ENCODE results near the gene JAZF1.
A peak's percentile ranks its signal among the peaks of the same experiment; 100 is the strongest.

JAZF1 gene

GRCh38 chr7:28106321-28106829, 74.2 kb downstream of the JAZF1 start:
- no peaks in the 10 kb centered on the region for H3K9me3 ChIP-seq (ENCODE audit: insufficient read depth, low read length)
- no peaks in the 10 kb centered on the region for H3K27me3 ChIP-seq (ENCODE audit: insufficient read depth, insufficient read length)
- no peaks in the 10 kb centered on the region for H3K36me3 ChIP-seq (ENCODE audit: insufficient read depth, insufficient read length, low read length)
- no peak overlapping the region for H3K9ac ChIP-seq (ENCODE audit: insufficient read length, low read depth)
- no peak for DNase-seq (ENCODE audit: low read depth, low spot score)
- H3K4me3 ChIP-seq (ENCODE audit: insufficient read length, low read depth): no peak overlapping the region
- no peaks in the 10 kb centered on the region for H3K4me1 ChIP-seq (ENCODE audit: insufficient read depth, insufficient read length)
- no peak for TF ChIP-seq YY1 (IDR thresholded peaks at IDR 0.05; ENCODE audit: insufficient read depth, insufficient read length)
- TF ChIP-seq ZNF274 (IDR thresholded peaks at IDR 0.05; ENCODE audit: low read depth, low read length): no peak
- no peak for TF ChIP-seq SUZ12 (IDR thresholded peaks at IDR 0.05; ENCODE audit: extremely low read depth, insufficient read depth, insufficient read length)

- no peaks in the 10 kb centered on the region for H3K4me1 ChIP-seq (ENCODE audit: insufficient read depth, insufficient read length)
- no peak for DNase-seq (ENCODE audit: low read depth, low spot score)
- H3K36me3 ChIP-seq (ENCODE audit: insufficient read depth, insufficient read length, low read length): no peaks in the 10 kb centered on the region
- H3K9ac ChIP-seq (ENCODE audit: insufficient read length, low read depth): no peak overlapping the region
- H3K4me3 ChIP-seq (ENCODE audit: insufficient read length, low read depth): no peak overlapping the region
- H3K9me3 ChIP-seq (ENCODE audit: insufficient read depth, low read length): no peaks in the 10 kb centered on the region
- H3K27me3 ChIP-seq (ENCODE audit: insufficient read depth, insufficient read length): no peaks in the 10 kb centered on the region
- TF ChIP-seq YY1 (IDR thresholded peaks at IDR 0.05; ENCODE audit: insufficient read depth, insufficient read length) (no peak), SUZ12 (IDR thresholded peaks at IDR 0.05; ENCODE audit: extremely low read depth, insufficient read depth, insufficient read length) (no peak), ZNF274 (IDR thresholded peaks at IDR 0.05; ENCODE audit: low read depth, low read length) (no peak)
These were observed 75.4 kb downstream of the JAZF1 start for GRCh38 chr7:28105234-28105633.

- TF ChIP-seq SUZ12 (IDR thresholded peaks at IDR 0.05; ENCODE audit: extremely low read depth, insufficient read depth, insufficient read length) (no peak), YY1 (IDR thresholded peaks at IDR 0.05; ENCODE audit: insufficient read depth, insufficient read length) (no peak), ZNF274 (IDR thresholded peaks at IDR 0.05; ENCODE audit: low read depth, low read length) (no peak)
- Histone ChIP-seq H3K36me3 (ENCODE audit: insufficient read depth, insufficient read length, low read length) (no peaks in the 10 kb centered on the region), H3K4me3 (ENCODE audit: insufficient read length, low read depth) (no peak overlapping the region), H3K27me3 (ENCODE audit: insufficient read depth, insufficient read length) (no peaks in the 10 kb centered on the region), H3K9me3 (ENCODE audit: insufficient read depth, low read length) (no peaks in the 10 kb centered on the region), H3K9ac (ENCODE audit: insufficient read length, low read depth) (no peak overlapping the region), H3K4me1 (ENCODE audit: insufficient read depth, insufficient read length) (no peaks in the 10 kb centered on the region)
- DNase-seq (ENCODE audit: low read depth, low spot score): no peak
These were observed 75.8 kb downstream of the JAZF1 start for GRCh38 chr7:28104811-28105210.

- no peaks in the 10 kb centered on the region for H3K27me3 ChIP-seq (ENCODE audit: insufficient read depth, insufficient read length)
- no peak overlapping the region for H3K4me3 ChIP-seq (ENCODE audit: insufficient read length, low read depth)
- DNase-seq (ENCODE audit: low read depth, low spot score): no peak
- H3K9me3 ChIP-seq (ENCODE audit: insufficient read depth, low read length): no peaks in the 10 kb centered on the region
- H3K9ac ChIP-seq (ENCODE audit: insufficient read length, low read depth): no peak overlapping the region
- H3K4me1 ChIP-seq (ENCODE audit: insufficient read depth, insufficient read length): no peaks in the 10 kb centered on the region
- TF ChIP-seq ZNF274 (IDR thresholded peaks at IDR 0.05; ENCODE audit: low read depth, low read length): no peak
- TF ChIP-seq YY1 (IDR thresholded peaks at IDR 0.05; ENCODE audit: insufficient read depth, insufficient read length): no peak
- TF ChIP-seq SUZ12 (IDR thresholded peaks at IDR 0.05; ENCODE audit: extremely low read depth, insufficient read depth, insufficient read length): no peak
- no peaks in the 10 kb centered on the region for H3K36me3 ChIP-seq (ENCODE audit: insufficient read depth, insufficient read length, low read length)
These were observed 76.5 kb downstream of the JAZF1 start for GRCh38 chr7:28104041-28104541.

GRCh38 chr7:28102797-28103196, 77.8 kb downstream of the JAZF1 start:
- H3K36me3 ChIP-seq (ENCODE audit: insufficient read depth, insufficient read length, low read length): no peaks in the 10 kb centered on the region
- no peak overlapping the region for H3K9ac ChIP-seq (ENCODE audit: insufficient read length, low read depth)
- no peak overlapping the region for H3K4me3 ChIP-seq (ENCODE audit: insufficient read length, low read depth)
- H3K27me3 ChIP-seq (ENCODE audit: insufficient read depth, insufficient read length): no peaks in the 10 kb centered on the region
- no peak for DNase-seq (ENCODE audit: low read depth, low spot score)
- no peaks in the 10 kb centered on the region for H3K4me1 ChIP-seq (ENCODE audit: insufficient read depth, insufficient read length)
- no peak for TF ChIP-seq YY1 (IDR thresholded peaks at IDR 0.05; ENCODE audit: insufficient read depth, insufficient read length)
- no peak for TF ChIP-seq ZNF274 (IDR thresholded peaks at IDR 0.05; ENCODE audit: low read depth, low read length)
- no peak for TF ChIP-seq SUZ12 (IDR thresholded peaks at IDR 0.05; ENCODE audit: extremely low read depth, insufficient read depth, insufficient read length)
- no peaks in the 10 kb centered on the region for H3K9me3 ChIP-seq (ENCODE audit: insufficient read depth, low read length)

- Histone ChIP-seq H3K4me1 (ENCODE audit: insufficient read depth, insufficient read length) (no peaks in the 10 kb centered on the region), H3K9me3 (ENCODE audit: insufficient read depth, low read length) (no peaks in the 10 kb centered on the region), H3K27me3 (ENCODE audit: insufficient read depth, insufficient read length) (no peaks in the 10 kb centered on the region), H3K4me3 (ENCODE audit: insufficient read length, low read depth) (no peak overlapping the region), H3K9ac (ENCODE audit: insufficient read length, low read depth) (no peak overlapping the region), H3K36me3 (ENCODE audit: insufficient read depth, insufficient read length, low read length) (no peaks in the 10 kb centered on the region)
- peak; percentile 50 for DNase-seq (ENCODE audit: low read depth, low spot score)
- no peak for TF ChIP-seq ZNF274 (IDR thresholded peaks at IDR 0.05; ENCODE audit: low read depth, low read length)
- no peak for TF ChIP-seq SUZ12 (IDR thresholded peaks at IDR 0.05; ENCODE audit: extremely low read depth, insufficient read depth, insufficient read length)
- no peak for TF ChIP-seq YY1 (IDR thresholded peaks at IDR 0.05; ENCODE audit: insufficient read depth, insufficient read length)
These were observed 83.9 kb downstream of the JAZF1 start for GRCh38 chr7:28096713-28097112.

GRCh38 chr7:28095231-28095630, 85.4 kb downstream of the JAZF1 start:
- no peak overlapping the region for H3K9ac ChIP-seq (ENCODE audit: insufficient read length, low read depth)
- H3K36me3 ChIP-seq (ENCODE audit: insufficient read depth, insufficient read length, low read length): no peaks in the 10 kb centered on the region
- no peak overlapping the region for H3K4me3 ChIP-seq (ENCODE audit: insufficient read length, low read depth)
- no peak for TF ChIP-seq SUZ12 (IDR thresholded peaks at IDR 0.05; ENCODE audit: extremely low read depth, insufficient read depth, insufficient read length)
- H3K9me3 ChIP-seq (ENCODE audit: insufficient read depth, low read length): no peaks in the 10 kb centered on the region
- H3K4me1 ChIP-seq (ENCODE audit: insufficient read depth, insufficient read length): no peaks in the 10 kb centered on the region
- H3K27me3 ChIP-seq (ENCODE audit: insufficient read depth, insufficient read length): no peaks in the 10 kb centered on the region
- DNase-seq (ENCODE audit: low read depth, low spot score): no peak
